ENCODE results near the gene LRRK2.

- no peak for TF ChIP-seq POLR2AphosphoS5 (IDR thresholded peaks at IDR 0.05)
- no peak for TF ChIP-seq CTCF (IDR thresholded peaks at IDR 0.05)
- TF ChIP-seq POLR2A (IDR thresholded peaks at IDR 0.05; ENCODE audit: low read depth): no peak
- TF ChIP-seq EP300 (IDR thresholded peaks at IDR 0.05): no peak
Measured at GRCh38 chr12:40263616-40264409, 39.0 kb downstream of the LRRK2 start.
